ENCODE measurements around the gene IFT52. TPM values are rescaled to one million over a fixed set of nuclear protein-coding genes. Genes with fewer than 3 reads are reported as not detected.

The IFT52 gene
- total RNA-seq, 1 donor from 2014 or later: 44.7 TPM

DNA sequence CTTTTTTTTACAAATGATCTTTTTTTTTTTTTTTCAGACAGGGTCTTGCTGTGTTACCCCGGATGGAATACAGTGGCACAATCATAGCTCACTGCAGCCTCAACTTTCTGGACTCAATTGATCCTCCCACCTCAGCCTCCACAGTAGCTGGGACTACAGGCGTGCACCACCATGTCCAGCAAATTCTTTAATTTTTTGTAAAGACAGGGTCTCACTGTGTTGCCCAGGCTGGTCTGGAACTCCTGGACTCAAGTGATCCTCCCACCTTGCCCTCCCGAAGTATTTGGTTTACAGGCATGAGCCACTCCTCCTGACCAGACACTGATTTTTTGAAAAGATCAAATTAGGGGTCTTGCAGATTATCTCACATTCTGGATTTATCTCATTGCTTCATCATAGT, 65.2 kb downstream of the IFT52 start:
- DNase-seq (ENCODE audit: low spot score in 2 of 2, unreplicated experiment in 2 of 2): no peak
- H3K4me1 Mint-ChIP-seq: peaks cover 12% of the 10 kb centered on the region
- H3K36me3 Mint-ChIP-seq: no peaks in the 10 kb centered on the region
- H3K4me3 Mint-ChIP-seq: peak overlapping the region; percentile 92
- no peaks in the 10 kb centered on the region for H3K9me3 Mint-ChIP-seq
- TF ChIP-seq, protein P1, sequence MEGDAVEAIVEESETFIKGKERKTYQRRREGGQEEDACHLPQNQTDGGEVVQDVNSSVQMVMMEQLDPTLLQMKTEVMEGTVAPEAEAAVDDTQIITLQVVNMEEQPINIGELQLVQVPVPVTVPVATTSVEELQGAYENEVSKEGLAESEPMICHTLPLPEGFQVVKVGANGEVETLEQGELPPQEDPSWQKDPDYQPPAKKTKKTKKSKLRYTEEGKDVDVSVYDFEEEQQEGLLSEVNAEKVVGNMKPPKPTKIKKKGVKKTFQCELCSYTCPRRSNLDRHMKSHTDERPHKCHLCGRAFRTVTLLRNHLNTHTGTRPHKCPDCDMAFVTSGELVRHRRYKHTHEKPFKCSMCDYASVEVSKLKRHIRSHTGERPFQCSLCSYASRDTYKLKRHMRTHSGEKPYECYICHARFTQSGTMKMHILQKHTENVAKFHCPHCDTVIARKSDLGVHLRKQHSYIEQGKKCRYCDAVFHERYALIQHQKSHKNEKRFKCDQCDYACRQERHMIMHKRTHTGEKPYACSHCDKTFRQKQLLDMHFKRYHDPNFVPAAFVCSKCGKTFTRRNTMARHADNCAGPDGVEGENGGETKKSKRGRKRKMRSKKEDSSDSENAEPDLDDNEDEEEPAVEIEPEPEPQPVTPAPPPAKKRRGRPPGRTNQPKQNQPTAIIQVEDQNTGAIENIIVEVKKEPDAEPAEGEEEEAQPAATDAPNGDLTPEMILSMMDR (IDR thresholded peaks at IDR 0.05; ENCODE audit: unreplicated experiment): no peak
- no peaks in the 10 kb centered on the region for H3K27me3 Mint-ChIP-seq (ENCODE audit: low read depth)
- H3K27ac Mint-ChIP-seq: peak overlapping the region; percentile 66

DNA sequence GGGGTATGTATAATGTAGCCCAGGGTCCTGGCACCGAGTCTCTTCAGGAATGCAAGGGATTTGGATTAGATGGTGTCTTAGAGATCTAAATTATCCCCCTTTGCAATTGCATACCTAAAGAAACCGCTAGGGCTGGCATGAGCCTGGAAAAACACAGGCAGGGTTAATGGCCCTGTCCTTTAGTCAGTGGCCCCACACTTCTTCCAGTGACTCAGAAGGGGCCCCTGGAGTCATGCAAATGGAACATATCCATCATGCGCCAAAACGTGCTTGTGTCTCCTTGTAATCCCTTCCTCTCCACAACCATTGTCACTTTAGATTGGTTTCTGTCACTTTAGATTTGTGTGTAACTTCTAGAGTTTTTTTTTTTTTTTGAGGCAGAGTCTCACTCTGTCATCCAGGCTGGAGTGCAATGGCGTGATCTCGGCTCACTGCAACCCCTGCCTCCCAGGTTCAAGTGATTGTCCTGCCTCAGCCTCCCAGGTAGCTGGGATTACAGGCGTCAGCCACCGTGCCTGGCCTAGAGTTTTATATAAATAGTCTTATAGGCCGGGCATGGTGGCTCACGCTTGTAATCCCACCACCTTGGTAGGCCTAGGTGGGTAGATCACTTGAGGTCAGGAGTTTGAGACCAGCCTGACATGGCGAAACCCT, 67.5 kb downstream of the IFT52 start:
- no peaks in the 10 kb centered on the region for H3K36me3 Mint-ChIP-seq
- no peaks in the 10 kb centered on the region for H3K9me3 Mint-ChIP-seq
- peak overlapping the region; percentile 92 for H3K4me3 Mint-ChIP-seq
- no peaks in the 10 kb centered on the region for H3K27me3 Mint-ChIP-seq (ENCODE audit: low read depth)
- TF ChIP-seq, protein P1 (IDR thresholded peaks at IDR 0.05; ENCODE audit: unreplicated experiment): no peak
- peaks cover 12% of the 10 kb centered on the region for H3K4me1 Mint-ChIP-seq
- peak overlapping the region; percentile 99 for H3K27ac Mint-ChIP-seq
- no peak for DNase-seq (ENCODE audit: low spot score in 2 of 2, unreplicated experiment in 2 of 2)

DNA sequence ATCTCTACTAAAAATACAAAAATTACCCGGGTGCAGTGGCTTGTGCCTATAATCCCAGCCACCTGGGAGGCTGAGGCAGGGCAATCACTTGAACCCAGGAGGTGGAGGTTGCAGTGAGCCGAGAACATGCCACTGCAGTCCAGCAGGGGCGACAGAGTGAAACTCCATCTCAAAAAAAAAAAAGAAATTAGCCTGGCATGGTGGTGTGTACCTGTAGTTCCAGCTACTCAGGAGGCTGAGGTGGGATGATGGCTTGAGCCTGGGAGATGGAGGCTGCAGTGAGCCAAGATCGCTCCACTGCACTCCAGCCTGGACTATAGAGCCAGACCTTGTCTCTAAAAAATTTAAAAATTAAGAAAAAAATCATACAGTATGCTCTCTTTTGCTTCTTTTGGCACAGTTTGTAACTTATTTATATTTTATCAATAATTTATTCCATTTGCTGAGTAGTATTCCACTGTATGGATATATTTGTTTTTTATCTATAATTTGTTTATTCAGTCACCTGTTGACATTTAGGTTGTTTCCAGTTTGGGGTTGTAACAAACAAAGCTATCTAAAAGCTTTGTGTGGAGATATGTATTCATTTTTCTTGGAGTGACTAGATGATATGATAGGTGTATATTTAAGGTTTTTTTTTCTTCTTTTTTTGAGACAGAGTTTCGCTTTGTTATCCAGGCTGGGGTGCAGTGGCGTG, 68.1 kb downstream of the IFT52 start:
- TF ChIP-seq, protein P1 (IDR thresholded peaks at IDR 0.05; ENCODE audit: unreplicated experiment): no peak
- Mint-ChIP-seq H3K27me3 (ENCODE audit: low read depth) (no peaks in the 10 kb centered on the region), H3K27ac (no peak overlapping the region), H3K4me3 (no peak overlapping the region), H3K36me3 (no peaks in the 10 kb centered on the region), H3K9me3 (no peaks in the 10 kb centered on the region), H3K4me1 (peaks cover 12% of the 10 kb centered on the region)
- DNase-seq (ENCODE audit: low spot score in 2 of 2, unreplicated experiment in 2 of 2): no peak

DNA sequence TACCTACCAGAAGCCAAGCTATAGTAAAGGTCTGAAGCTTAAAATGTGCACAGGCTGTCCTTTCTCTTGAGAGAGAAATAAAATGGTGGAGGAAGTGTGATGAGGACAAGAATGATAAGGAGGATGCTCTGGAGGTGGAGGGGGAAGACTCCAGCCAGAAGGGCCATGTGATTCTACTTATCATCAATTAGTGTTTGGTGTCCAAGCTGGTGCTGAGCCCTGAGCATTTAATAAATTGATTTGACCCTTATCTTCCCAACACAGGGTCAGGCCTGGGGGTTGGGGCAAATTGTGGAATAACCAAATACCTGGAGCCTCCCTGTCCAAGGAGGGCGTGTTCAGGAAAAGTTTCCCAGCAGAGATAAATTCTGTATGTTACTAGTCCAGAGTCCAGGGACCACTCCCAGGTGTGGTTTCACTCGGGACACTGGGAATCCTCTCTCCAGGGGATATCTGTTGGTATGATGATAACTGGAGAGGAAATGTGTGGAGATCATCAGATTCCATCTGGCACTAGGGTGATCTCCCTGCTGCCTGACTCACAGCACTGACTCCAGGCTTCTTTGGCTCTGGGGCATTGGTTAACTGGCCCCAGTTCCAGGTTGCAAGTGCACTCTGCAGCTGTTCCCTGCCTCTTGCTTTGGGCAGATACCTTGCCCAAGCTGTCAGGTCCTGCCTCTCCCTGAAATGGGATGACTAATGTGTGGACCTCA, 72.4 kb downstream of the IFT52 start:
- Mint-ChIP-seq H3K4me1 (peaks cover 8% of the 10 kb centered on the region), H3K27ac (no peak overlapping the region), H3K27me3 (ENCODE audit: low read depth) (peaks cover 12% of the 10 kb centered on the region), H3K4me3 (no peak overlapping the region), H3K36me3 (no peaks in the 10 kb centered on the region), H3K9me3 (no peaks in the 10 kb centered on the region)
- TF ChIP-seq, protein P1 (IDR thresholded peaks at IDR 0.05; ENCODE audit: unreplicated experiment): no peak
- no peak for DNase-seq (ENCODE audit: low spot score in 2 of 2, unreplicated experiment in 2 of 2)

DNA sequence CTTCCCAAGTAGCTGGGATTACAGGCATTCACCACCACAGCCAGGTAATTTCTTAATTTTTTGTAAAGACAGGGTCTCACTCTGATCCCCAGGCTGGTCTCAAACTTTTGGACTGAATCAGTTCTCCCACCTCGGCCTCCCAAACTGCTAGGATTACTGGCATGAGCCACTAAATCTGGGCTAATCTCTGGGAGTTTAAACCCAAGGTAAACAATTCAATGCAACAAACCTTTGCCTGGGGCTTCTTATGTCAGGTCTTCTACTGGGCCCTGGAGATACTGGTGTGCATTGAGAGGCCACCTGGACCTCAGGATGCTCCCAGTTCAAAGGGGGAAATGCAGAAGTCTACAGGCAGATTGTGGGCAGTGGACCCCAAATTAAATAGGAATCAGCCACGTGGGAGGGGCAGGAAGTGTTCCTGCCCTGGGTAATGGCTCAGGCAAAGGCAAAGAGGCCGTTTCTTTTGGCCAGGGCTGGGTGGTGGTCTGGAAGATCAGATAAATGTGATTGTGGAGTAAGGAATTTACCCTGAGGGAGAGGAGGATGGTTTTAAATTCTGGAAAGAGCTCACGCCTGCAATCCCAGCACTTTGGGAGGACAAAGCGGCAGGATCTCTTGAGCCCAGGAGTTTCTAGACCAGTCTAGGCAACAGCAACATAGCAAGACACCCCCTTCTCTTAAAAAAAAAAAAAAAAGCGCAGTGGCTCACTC, 74.9 kb downstream of the IFT52 start:
- no peaks in the 10 kb centered on the region for H3K9me3 Mint-ChIP-seq
- H3K36me3 Mint-ChIP-seq: no peaks in the 10 kb centered on the region
- H3K4me1 Mint-ChIP-seq: peaks cover 6% of the 10 kb centered on the region
- H3K4me3 Mint-ChIP-seq: peak overlapping the region; percentile 46
- H3K27me3 Mint-ChIP-seq (ENCODE audit: low read depth): peaks cover 12% of the 10 kb centered on the region
- no peak for DNase-seq (ENCODE audit: low spot score in 2 of 2, unreplicated experiment in 2 of 2)
- no peak overlapping the region for H3K27ac Mint-ChIP-seq
- TF ChIP-seq, protein P1 (IDR thresholded peaks at IDR 0.05; ENCODE audit: unreplicated experiment): no peak
